Measurements from ENCODE around the gene GDF3.
"Not testable (repeated sequence)": the region's sequence is repeated elsewhere in the genome, so short reads cannot be mapped to it uniquely, and the experiment has no call there.

Gene GDF3

GRCh38 chr12:7640123-7640995, 55.2 kb downstream of the GDF3 start:
- H3K27ac ChIP-seq (ENCODE audit: insufficient read depth in 1 of 2, low read depth in 1 of 2, low read length in 2 of 2, poor library complexity in 1 of 2, severe bottlenecking in 2 of 2); POLR2A ChIA-PET; H3K36me3 ChIP-seq (ENCODE audit: control insufficient read depth in 4 of 4, insufficient read depth in 4 of 4, low read length in 3 of 4); H3K9me3 ChIP-seq (ENCODE audit: control extremely low read depth in 1 of 5, control insufficient read depth in 4 of 5, insufficient read depth in 2 of 5, low read depth in 1 of 5, low read length in 4 of 5); H3K27me3 ChIP-seq (replicated peaks in 2 of 5; ENCODE audit: control insufficient read depth in 4 of 5, insufficient read depth in 5 of 5, low read length in 4 of 5): not testable (repeated sequence)
- CTCF ChIA-PET: interaction anchor here (0.7 to 5.3 kb wide), 12 partner anchors 10 to 420 kb away, joined by 3 to 38 read pairs (median 4); partner anchors contain the start of gene APOBEC1
- DNase-seq: peak; percentile 20 to 60 (median 51)
- Histone ChIP-seq H3K4me3 (ENCODE audit: control insufficient read depth in 1 of 7, extremely low read depth in 1 of 7, insufficient read depth in 4 of 7, low read depth in 2 of 7, low read length in 6 of 7) (peak overlapping the region in 3 of 7 experiments; percentile 19 to 72 (median 50)), H3K4me1 (ENCODE audit: control extremely low read depth in 1 of 4, control insufficient read depth in 4 of 4, insufficient read depth in 4 of 4, low read length in 3 of 4) (peaks cover 2 to 34% (median 14%) of the 10 kb centered on the region in 4 experiments)
- WGBS (ENCODE audit: insufficient coverage): 72% methylated on average over 26 of the region's 40 CpGs
